Choroid plexus epithelial cell (primary cell): Measurements from ENCODE around the gene TULP4.

Experiments
- DNase-seq: peaks from one replicate; pipeline ENCODE4 v3.0.0-alpha.2; 2010; ENCODE audit warnings: low read depth
- H3K4me3 ChIP-seq: 2 replicates; pipeline ENCODE4 v1.5.1; 2011; ENCODE audit warnings: low read depth, mild to moderate bottlenecking, control low read depth, low read length, moderate library complexity
- CTCF ChIP-seq: conservative IDR thresholded peaks from 2 replicates; pipeline ENCODE4 v1.5.1; 2011; ENCODE audit warnings: low read depth, mild to moderate bottlenecking, control low read depth, inconsistent platforms, low read length, moderate library complexity

The TULP4 gene

GRCh38 chr6:158270389-158271127, 41.7 kb upstream of the TULP4 start:
- TF ChIP-seq CTCF = no peak
- DNase-seq = no peak
- no peak overlapping the region for H3K4me3 ChIP-seq

- no peak for DNase-seq
- no peak for TF ChIP-seq CTCF
- no peak overlapping the region for H3K4me3 ChIP-seq
Observed at GRCh38 chr6:158272324-158272723, 39.9 kb upstream of the TULP4 start.

- no peak for DNase-seq
- no peak for TF ChIP-seq CTCF
- H3K4me3 ChIP-seq = no peak overlapping the region
Observed at GRCh38 chr6:158278004-158278403, 34.3 kb upstream of the TULP4 start.

GRCh38 chr6:158279615-158280014, 32.6 kb upstream of the TULP4 start:
- no peak for TF ChIP-seq CTCF
- DNase-seq = no peak
- H3K4me3 ChIP-seq = no peak overlapping the region

GRCh38 chr6:158283304-158283980, 28.8 kb upstream of the TULP4 start:
- no peak for TF ChIP-seq CTCF
- DNase-seq = peak; percentile 73
- H3K4me3 ChIP-seq = no peak overlapping the region

- peak; percentile 70 for DNase-seq
- TF ChIP-seq CTCF = no peak
- no peak overlapping the region for H3K4me3 ChIP-seq
Observed at GRCh38 chr6:158284007-158284875, 28.0 kb upstream of the TULP4 start.
